ENCODE measurements around the gene TRIM24.

TRIM24 gene

GRCh38 chr7:138543739-138544138 lies 83.7 kb downstream of the TRIM24 start:
- DNase-seq = no peak

GRCh38 chr7:138545123-138545522 lies 85.1 kb downstream of the TRIM24 start:
- no peak for DNase-seq

GRCh38 chr7:138546064-138546619 lies 86.1 kb downstream of the TRIM24 start:
- DNase-seq = no peak

- DNase-seq = no peak
These were observed 86.8 kb downstream of the TRIM24 start for GRCh38 chr7:138546829-138547228.

GRCh38 chr7:138549082-138549481 lies 89.0 kb downstream of the TRIM24 start:
- DNase-seq = no peak

- DNase-seq = no peak
These were observed 90.3 kb downstream of the TRIM24 start for GRCh38 chr7:138550337-138550736.

GRCh38 chr7:138551102-138551501 lies 91.0 kb downstream of the TRIM24 start:
- DNase-seq = no peak

GRCh38 chr7:138553805-138554204 lies 93.7 kb downstream of the TRIM24 start:
- no peak for DNase-seq

- no peak for DNase-seq
These were observed 94.6 kb downstream of the TRIM24 start for GRCh38 chr7:138554674-138555073.

GRCh38 chr7:138555684-138556083 lies 95.6 kb downstream of the TRIM24 start:
- DNase-seq = no peak

GRCh38 chr7:138556771-138557484 lies 96.9 kb downstream of the TRIM24 start:
- no peak for DNase-seq

- DNase-seq = no peak
These were observed 99.4 kb downstream of the TRIM24 start for GRCh38 chr7:138559448-138559847.

GRCh38 chr7:138563808-138564207 lies 103.7 kb downstream of the TRIM24 start:
- DNase-seq = no peak

GRCh38 chr7:138564365-138564764 lies 104.3 kb downstream of the TRIM24 start:
- no peak for DNase-seq

GRCh38 chr7:138565071-138565450 lies 105.0 kb downstream of the TRIM24 start:
- peak; percentile 86 for DNase-seq

GRCh38 chr7:138565451-138566114 lies 105.5 kb downstream of the TRIM24 start:
- peak; percentile 92 for DNase-seq

GRCh38 chr7:138568655-138569054 lies 108.6 kb downstream of the TRIM24 start:
- no peak for DNase-seq

- DNase-seq = no peak
These were observed 109.4 kb downstream of the TRIM24 start for GRCh38 chr7:138569418-138569817.

- no peak for DNase-seq
These were observed 110.7 kb downstream of the TRIM24 start for GRCh38 chr7:138570715-138571114.

- DNase-seq = no peak
These were observed 113.7 kb downstream of the TRIM24 start for GRCh38 chr7:138573741-138574140.

GRCh38 chr7:138575897-138576428 lies 115.9 kb downstream of the TRIM24 start:
- DNase-seq = no peak

- DNase-seq = no peak
These were observed 119.1 kb downstream of the TRIM24 start for GRCh38 chr7:138579136-138579535.

GRCh38 chr7:138579671-138580070 lies 119.6 kb downstream of the TRIM24 start:
- DNase-seq = no peak

- DNase-seq = no peak
These were observed 121.0 kb downstream of the TRIM24 start for GRCh38 chr7:138581065-138581464.
